DMS114 treated with DMSO at 0.1 percent for 48 hours (cell line): Measurements from ENCODE around the gene ENDOG.

Experiments
- DNase-seq: peaks from one replicate; lab custom pipeline; 2025; ENCODE audit not compliant: unreplicated experiment; lab: John Stamatoyannopoulos, UW

Gene ENDOG

DNA sequence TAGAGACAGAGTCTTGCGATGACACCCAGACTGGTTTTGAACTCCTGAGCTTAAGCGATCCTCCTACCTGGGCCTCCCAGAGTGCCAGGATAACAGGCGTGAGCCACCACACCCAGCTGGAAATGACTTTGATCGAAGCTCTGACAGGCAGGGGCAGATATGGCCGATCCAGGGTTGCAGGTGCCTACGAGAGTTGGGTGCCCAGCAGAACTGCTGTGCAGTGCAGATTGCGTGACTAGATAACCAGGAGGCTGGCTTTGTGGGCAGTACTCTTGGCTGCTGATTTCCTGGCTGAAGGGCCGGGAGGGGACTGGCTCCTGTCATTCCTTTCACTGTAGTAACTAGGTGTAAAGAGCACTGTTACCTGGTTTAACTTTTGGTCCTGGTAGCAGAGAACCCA, 19.4 kb upstream of the ENDOG start:
- no peak for DNase-seq

DNA sequence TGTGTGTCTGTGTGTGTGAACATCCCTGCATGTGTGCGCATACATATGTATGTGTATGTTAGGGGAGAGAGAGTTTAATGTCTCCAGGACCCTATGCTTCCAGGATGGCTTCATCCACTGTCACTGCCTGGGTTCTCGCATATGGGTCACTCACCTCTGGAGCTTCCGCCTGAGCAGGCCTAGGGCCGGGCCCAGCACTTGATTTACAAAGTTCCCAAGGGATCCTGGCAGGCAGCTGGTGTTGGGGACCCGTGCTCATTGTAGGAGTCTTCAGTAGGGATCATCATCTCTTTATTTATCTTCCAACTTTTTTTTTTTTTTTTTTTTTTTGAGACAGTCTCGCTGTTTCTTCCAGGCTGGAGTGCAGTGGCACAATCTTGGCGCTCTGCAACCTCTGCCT, 18.2 kb upstream of the ENDOG start:
- no peak for DNase-seq

- DNase-seq = no peak
Measured at GRCh38 chr9:128802482-128802881, 15.8 kb upstream of the ENDOG start.

GRCh38 chr9:128805661-128806060, 12.6 kb upstream of the ENDOG start:
- no peak for DNase-seq

- DNase-seq = no peak
Measured at GRCh38 chr9:128807827-128808226, 10.5 kb upstream of the ENDOG start.

GRCh38 chr9:128808543-128808942, 9.8 kb upstream of the ENDOG start:
- DNase-seq = no peak

GRCh38 chr9:128809036-128809599, 9.2 kb upstream of the ENDOG start:
- no peak for DNase-seq

DNA sequence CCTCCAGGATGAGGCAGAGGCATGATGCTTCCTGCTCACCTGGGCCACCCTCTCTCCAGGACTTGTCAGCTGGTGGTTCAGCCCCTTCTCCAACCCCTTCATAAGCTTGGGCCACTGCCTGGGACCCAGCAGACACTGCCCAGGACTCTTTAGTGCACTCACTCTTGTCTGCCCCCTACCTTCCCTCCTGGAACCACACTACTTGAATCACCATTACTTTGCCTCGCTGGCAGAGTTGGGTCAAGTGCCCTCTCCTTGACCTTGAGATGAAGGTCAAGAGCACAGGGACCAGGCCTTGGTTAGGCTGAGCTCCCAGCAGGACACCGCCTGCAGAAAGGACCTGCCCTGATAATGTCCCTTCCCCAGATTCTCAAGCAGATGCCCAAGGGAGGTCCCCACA, 8.5 kb upstream of the ENDOG start:
- DNase-seq = no peak

DNA sequence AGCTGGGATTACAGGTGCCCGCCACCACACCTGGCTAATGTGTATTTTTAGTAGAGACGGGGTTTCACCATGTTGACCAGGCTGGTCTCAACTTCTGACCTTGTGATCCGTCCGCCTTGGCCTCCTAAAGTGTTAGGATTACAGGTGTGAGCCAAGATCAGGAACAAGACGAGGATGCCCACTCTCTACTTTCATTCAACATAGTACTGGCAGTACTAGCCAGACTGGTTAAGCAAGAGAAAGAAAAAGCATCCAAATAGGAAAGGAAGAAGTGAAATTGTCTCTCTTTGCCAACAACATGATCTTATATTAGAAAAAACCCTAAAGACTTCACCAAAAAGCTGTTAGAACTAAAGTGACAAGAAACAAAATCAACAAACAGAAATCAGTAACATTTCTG, 7.4 kb upstream of the ENDOG start:
- no peak for DNase-seq

- no peak for DNase-seq
Measured at GRCh38 chr9:128818839-128819715, 777 bp downstream of the ENDOG start.

DNA sequence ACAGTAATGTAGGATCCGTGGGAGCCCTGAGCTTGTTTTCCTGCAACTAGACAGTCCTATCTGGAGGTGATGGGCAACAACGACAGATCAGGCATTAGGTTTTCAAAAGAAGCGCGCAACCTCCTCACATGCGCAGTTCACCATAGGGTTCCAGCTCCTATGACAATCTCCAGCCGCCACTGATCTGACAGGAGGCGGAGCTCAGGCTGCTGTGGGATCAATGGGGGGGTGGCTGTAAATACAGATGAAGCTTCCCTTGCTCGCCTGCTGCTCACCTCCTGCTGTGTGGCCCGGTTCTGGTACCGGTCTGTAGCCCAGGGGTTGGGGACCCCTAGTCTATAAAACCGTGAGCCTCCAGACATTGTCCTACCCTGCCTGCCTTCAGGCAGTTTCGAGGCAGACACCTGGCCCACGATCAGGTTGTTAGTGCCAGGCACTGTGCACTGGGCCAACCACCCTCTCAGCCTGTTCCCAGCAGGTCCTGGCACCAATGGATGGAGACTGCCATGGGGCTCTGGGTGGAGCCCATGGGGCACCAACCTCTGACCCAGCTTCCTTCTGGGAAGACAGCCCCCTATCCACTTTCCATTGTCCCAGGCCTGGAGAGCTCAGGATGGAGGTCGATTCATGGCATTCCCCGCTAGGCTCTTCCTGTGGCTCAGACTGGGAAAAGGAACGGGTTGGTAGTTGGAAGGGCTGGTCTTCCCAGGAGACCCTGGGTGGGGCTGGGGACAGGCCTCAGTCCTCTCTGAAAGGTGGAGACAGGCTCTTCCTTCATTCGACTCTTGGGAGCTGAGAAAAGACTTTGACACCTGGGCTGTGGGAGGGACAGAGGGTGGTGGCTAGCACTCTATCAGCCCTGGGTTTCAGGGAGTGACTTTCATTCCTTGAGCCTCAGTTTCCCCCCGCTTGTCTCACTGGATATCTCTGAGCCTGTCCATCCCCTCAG, 1.7 kb downstream of the ENDOG start:
- peak; percentile 47 for DNase-seq

- no peak for DNase-seq
Measured at GRCh38 chr9:128820665-128821583, 2.6 kb downstream of the ENDOG start.

DNA sequence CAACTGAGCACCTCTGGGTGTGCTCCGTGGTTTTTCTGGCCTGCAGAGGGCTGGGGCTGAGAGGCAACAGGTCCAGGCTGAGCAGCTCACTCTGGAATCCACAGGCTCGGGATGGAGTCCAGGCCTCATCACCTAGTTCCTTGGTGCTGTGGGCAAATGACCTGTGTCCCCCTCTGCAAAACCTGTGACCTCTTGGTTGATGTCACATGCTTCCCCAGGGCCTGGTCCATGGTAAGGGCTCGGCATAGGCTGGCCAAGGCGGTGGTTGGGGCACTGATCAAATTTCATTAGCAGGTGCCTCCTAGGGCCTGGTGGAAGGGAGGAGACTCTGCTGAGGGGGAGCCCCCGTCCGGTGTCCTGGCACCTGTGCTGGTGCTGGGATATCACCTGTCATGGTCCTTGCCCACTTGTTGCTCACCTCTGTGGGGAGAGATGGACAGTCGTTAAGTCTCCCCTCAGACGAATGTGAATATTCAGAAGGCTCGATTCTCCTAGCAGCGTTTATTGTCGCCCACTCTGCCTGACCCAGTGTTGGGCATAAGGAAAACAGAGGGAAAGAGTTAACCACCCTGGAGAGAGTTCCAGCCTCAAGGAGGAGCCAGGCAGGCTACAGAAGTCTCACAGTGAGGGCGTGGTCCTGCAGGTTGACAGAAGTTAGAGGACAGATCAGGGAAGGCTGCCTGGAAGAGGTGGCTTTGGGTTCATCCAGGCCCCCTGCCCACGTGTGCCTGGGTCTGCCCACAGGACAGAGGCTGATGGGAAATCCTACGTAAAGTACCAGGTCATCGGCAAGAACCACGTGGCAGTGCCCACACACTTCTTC, 3.5 kb downstream of the ENDOG start:
- no peak for DNase-seq

DNA sequence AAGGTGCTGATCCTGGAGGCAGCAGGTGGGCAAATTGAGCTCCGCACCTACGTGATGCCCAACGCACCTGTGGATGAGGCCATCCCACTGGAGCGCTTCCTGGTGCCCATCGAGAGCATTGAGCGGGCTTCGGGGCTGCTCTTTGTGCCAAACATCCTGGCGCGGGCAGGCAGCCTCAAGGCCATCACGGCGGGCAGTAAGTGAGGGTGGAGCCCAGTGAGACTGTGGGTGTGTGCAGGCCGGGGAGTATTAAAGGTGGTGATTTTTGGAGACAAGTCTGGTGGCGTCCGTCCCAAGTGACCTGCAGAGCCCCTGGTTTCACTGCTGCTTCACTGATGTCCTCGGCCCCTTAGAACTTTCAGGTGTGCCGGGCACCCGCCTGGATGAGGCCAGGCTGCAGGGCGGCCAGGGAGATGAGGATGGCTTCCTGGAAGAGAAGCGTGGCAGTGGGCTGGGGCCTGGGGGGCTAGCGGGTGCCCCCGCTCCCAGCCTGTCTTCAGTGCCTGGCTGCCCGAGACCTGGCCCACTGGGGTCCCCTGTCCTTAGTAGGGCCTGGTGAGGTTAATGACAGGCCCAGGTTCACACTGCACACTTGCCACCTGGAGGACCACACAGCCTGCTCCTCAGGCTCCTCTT, 4.2 kb downstream of the ENDOG start:
- DNase-seq = no peak

GRCh38 chr9:128823362-128823902, 5.1 kb downstream of the ENDOG start:
- no peak for DNase-seq

- DNase-seq = no peak
Measured at GRCh38 chr9:128823903-128824406, 5.7 kb downstream of the ENDOG start.

GRCh38 chr9:128824911-128825310, 6.6 kb downstream of the ENDOG start:
- no peak for DNase-seq

DNA sequence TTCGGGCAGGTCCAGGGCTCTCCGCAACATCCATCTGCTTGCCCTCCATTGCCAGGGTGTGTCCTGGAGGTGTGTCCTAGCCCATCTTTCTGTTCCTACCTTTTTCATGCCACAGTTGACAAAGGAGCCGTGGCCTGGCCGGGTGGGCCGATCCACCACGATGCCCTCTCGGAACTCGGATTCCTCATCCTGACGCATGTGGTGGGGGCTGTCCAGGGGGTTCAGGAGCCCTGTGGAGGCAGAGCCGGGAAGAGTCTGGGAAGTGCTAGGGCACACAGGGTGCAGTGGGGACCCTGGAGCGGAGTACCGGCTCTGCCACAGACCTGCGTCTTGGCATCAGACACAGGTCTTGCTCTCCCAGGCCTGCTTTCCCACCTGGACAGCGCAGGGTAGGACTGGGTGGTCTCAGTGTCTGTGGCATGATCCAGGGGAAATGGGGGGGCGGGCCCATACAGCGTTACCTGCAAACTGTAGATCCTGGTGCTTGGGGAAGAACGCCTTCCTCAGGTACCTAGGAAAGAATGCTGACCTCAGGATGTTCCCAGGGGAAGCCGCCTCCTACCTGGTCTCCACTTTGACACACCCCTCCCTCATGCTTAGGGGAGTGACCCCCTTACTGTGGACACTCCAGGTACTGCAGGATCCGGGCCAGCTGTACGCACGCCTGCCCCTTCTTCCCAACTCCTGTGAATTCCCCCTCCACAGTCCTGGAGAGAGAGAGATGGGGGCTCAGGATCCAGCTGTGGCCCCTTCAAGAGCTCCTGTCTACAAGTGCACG, 7.8 kb downstream of the ENDOG start:
- no peak for DNase-seq
